DMS 273 (cell line): Measurements from ENCODE around the gene IBA57.
"Not testable (repeated sequence)": the region's sequence is repeated elsewhere in the genome, so short reads cannot be mapped to it uniquely, and the experiment has no call there.

ENCODE experiments used
- DNase-seq: peaks from one replicate; lab custom pipeline; 2025; ENCODE audit not compliant: unreplicated experiment; lab: John Stamatoyannopoulos, UW

The IBA57 gene

DNA sequence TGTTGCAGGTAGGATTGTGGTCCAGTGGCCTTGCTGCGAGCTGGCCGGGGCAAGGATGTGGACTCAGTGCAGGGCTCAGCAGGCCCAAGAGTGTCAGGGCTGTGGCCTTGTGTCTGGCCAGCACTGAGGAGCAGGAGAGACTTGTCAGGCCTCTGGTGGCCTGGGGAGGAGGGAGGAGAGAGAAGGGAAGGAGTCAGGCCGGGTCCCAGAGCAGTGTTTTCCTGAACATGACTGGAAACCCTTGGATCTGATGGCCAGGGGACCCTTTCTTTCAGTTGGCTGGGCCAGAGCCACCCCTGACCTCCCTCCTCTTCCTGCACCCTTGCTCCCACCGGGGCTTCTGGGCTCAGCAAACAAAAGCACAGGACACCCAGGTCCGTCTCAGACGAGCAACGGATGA is 5.1 kb downstream of the IBA57 start:
- no peak for DNase-seq

GRCh38 chr1:228171221-228171891 is 5.8 kb downstream of the IBA57 start:
- DNase-seq, result no peak

GRCh38 chr1:228172591-228173527 is 7.3 kb downstream of the IBA57 start:
- DNase-seq, result no peak

DNA sequence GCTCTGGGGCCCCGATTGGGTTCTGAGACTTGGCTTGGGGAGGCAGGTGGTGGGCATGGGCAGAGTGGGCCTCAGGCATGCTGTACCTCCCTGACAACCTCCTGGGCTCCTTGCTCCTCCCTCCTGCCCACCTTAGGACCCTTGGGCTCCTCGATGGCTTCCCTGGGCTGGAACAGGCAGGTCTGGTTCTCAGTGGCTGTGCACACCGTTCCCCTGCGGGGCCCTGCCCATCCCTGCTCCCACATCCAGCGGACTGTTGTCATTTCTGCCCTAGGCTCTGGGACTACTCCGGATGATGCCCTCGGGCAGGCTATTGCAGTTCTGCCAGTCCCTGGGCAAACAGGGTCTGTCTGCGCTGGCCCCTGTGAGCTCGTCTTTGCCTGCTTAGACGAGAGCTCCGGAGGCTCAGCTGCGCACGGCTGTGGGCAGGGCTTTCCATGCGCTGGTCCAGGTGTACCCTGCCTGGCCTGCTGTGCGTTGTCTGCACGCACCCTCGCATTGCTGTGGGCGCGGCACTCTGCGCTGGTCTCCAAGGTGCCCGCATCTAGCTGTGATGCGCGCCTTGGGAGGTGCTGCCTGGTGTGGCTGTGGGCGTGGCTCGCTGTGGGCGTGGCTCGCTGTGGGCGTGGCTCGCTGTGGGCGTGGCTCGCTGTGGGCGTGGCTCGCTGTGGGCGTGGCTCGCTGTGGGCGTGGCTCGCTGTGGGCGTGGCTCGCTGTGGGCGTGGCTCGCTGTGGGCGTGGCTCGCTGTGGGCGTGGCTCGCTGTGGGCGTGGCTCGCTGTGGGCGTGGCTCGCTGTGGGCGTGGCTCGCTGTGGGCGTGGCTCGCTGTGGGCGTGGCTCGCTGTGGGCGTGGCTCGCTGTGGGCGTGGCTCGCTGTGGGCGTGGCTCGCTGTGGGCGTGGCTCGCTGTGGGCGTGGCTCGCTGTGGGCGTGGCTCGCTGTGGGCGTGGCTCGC is 8.2 kb downstream of the IBA57 start:
- not testable (repeated sequence) for DNase-seq

- no peak for DNase-seq
Observed at GRCh38 chr1:228174482-228175315, 9.1 kb downstream of the IBA57 start.

GRCh38 chr1:228175316-228176023 is 9.9 kb downstream of the IBA57 start:
- no peak for DNase-seq

DNA sequence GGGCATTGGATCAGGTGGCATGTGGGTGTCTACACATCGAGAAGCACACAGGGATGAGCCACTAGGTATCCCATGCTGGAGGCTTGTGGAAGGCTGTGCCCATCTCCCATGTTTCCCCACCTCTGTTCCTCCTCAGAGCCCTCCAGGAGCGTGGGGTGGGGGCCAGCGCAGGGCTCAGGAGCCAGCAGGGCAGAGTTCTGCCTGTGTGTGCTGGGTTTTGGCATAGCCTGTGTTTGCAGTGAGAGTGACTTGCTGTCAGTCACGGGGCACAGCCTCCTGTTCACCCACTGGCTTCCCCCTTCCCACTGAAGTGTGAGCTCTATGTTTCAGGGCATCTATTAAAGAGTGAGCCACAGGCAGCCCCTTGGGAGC is 10.4 kb downstream of the IBA57 start:
- DNase-seq, result no peak

GRCh38 chr1:228176461-228177182 is 11.0 kb downstream of the IBA57 start:
- DNase-seq, result no peak

- no peak for DNase-seq
Observed at GRCh38 chr1:228177183-228177475, 11.5 kb downstream of the IBA57 start.

DNA sequence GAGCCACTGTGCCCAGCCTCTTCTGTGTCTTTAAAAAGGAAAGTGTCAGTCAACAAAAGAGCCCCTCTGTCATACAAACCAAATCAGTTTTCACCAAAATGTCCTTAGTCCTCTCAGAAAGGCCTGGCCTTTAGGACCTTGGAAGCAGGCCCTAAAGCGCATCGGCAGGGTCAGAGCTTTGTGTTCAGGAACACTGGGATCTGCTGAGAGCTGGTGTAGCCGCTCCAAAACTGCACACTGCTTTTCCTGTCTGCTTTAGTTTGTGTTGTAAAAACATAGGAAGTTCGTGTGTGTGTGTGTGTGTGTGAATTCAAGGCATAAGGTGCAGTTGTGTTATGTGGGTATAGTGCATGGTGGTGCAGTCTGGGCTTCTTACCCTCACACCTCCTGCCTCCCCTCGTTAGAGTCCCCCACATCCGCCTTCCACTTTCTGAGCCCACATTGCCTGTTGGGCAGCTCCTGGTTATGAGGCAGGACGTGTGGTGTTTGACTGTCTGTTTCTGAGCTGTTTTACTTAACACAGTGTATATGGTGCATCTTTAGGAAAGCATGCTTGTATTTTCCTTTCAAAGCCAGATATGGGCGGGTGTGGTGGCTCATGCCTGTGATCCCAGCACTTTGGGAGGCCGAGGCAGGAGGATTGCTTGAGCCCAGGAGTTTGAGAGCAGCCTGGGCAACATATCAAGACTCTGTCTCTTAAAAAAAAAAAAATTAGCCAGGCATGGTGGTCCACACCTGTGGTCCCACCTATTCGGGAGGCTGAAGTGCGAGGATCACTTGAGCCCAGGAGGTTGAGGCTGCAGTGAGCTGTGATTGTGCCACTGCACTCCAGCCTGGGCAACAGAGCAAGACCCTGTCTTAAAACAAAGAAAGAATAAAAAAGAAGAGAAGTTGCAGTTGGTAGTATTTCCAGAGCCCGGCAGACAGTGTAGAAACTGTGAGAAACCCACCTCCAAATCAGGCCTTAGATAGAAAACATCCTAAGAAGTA is 12.4 kb downstream of the IBA57 start:
- no peak for DNase-seq

GRCh38 chr1:228178737-228179684 is 13.4 kb downstream of the IBA57 start:
- peak; percentile 32 for DNase-seq

GRCh38 chr1:228180271-228180958 is 14.8 kb downstream of the IBA57 start:
- peak; percentile 47 for DNase-seq

GRCh38 chr1:228180959-228181644 is 15.5 kb downstream of the IBA57 start:
- no peak for DNase-seq

GRCh38 chr1:228181645-228182034 is 16.0 kb downstream of the IBA57 start:
- no peak for DNase-seq

GRCh38 chr1:228182296-228183030 is 16.9 kb downstream of the IBA57 start:
- DNase-seq, result no peak
